ENCODE results near the gene AK9.

- no peak for TF ChIP-seq CTCF (conservative IDR thresholded peaks at IDR 0.05; ENCODE audit: low read length)
- TF ChIP-seq EZH2phosphoT487 (IDR thresholded peaks at IDR 0.05; ENCODE audit: borderline replicate concordance) = no peak
Observed at GRCh38 chr6:109660526-109661320, 30.3 kb downstream of the AK9 start.
